WTC11 (cell line): ENCODE measurements around the gene SBF2. TPM values are rescaled to one million over a fixed set of nuclear protein-coding genes. Genes with fewer than 3 reads are reported as not detected.

Experiments used
- ATAC-seq: fragments of 200-7000 bp; cut with Tn5 transposase; 2 replicates; pipeline ENCODE4 v1.10.0; 2021; ENCODE audit warnings: mild to moderate bottlenecking, moderate library complexity
- CTCF ChIA-PET: fragments of 300-600 bp; sonication (Branson Sonifier 250); formaldehyde crosslinking; loops from one replicate; lab custom pipeline; 2021; ENCODE audit warnings: antibody characterized with exemption; lab: Charles Lee
- POLR2A ChIA-PET: fragments of 350-600 bp; sonication (Branson Sonifier 250); formaldehyde crosslinking; loops from one replicate; lab custom pipeline; 2021; ENCODE audit warnings: antibody characterized with exemption; lab: Charles Lee
- DNase-seq: peaks from one replicate; pipeline ENCODE4 v3.0.0; 2021; ENCODE audit warnings: low spot score
- H3K27ac Mint-ChIP-seq: 2 replicates; pipeline ENCODE4 v1.8.0; 2021; ENCODE audit warnings: mixed read lengths
- H3K27me3 Mint-ChIP-seq: 2 replicates; pipeline ENCODE4 v1.8.0; 2021; ENCODE audit warnings: low read depth, mild to moderate bottlenecking, moderate library complexity, mixed read lengths
- H3K36me3 Mint-ChIP-seq: 2 replicates; pipeline ENCODE4 v1.8.0; 2021; ENCODE audit warnings: mixed read lengths
- H3K4me1 Mint-ChIP-seq: 2 replicates; pipeline ENCODE4 v1.8.0; 2022; ENCODE audit warnings: mixed read lengths
- H3K4me3 Mint-ChIP-seq: 2 replicates; pipeline ENCODE4 v1.8.0; 2021; ENCODE audit warnings: mild to moderate bottlenecking, moderate library complexity, mixed read lengths
- H3K9me3 Mint-ChIP-seq: 2 replicates; pipeline ENCODE4 v1.8.0; 2021; ENCODE audit warnings: mixed read lengths
- AR ChIP-seq: fragments of 250-450 bp; sonication (Bioruptor Pico); IDR thresholded peaks from 2 replicates; pipeline ENCODE4 v1.9.0; 2021; ENCODE audit warnings: mild to moderate bottlenecking
- CREM ChIP-seq: sonication (generic); formaldehyde crosslinking; IDR thresholded peaks from 2 replicates; pipeline ENCODE4 v1.8.1; 2022; ENCODE audit warnings: mild to moderate bottlenecking, missing genetic modification reagents, moderate library complexity
- E2F4 ChIP-seq: sonication (generic); formaldehyde crosslinking; IDR thresholded peaks from 2 replicates; pipeline ENCODE4 v1.8.1; 2022; ENCODE audit warnings: low read depth, mild to moderate bottlenecking, moderate library complexity, missing genetic modification reagents, borderline replicate concordance
- ELF4 ChIP-seq: sonication (generic); formaldehyde crosslinking; IDR thresholded peaks from 2 replicates; pipeline ENCODE4 v1.8.1; 2022; ENCODE audit warnings: low read depth, mild to moderate bottlenecking, moderate library complexity, missing genetic modification reagents
- ESRRA ChIP-seq: sonication (generic); formaldehyde crosslinking; IDR thresholded peaks from 2 replicates; pipeline ENCODE4 v1.8.1; 2022; ENCODE audit warnings: mild to moderate bottlenecking, missing genetic modification reagents, borderline replicate concordance
- FOXJ3 ChIP-seq: sonication (generic); formaldehyde crosslinking; IDR thresholded peaks from 2 replicates; pipeline ENCODE4 v1.9.0; 2021; ENCODE audit warnings: missing genetic modification reagents, mild to moderate bottlenecking, borderline replicate concordance
- FOXP4 ChIP-seq: sonication (generic); formaldehyde crosslinking; IDR thresholded peaks from 2 replicates; pipeline ENCODE4 v1.8.0; 2022; ENCODE audit warnings: mild to moderate bottlenecking, missing genetic modification reagents
- GABPB1 ChIP-seq: sonication (generic); formaldehyde crosslinking; IDR thresholded peaks from 2 replicates; pipeline ENCODE4 v1.8.1; 2023; ENCODE audit warnings: mild to moderate bottlenecking, missing genetic modification reagents
- GTF2I ChIP-seq: fragments of 250-450 bp; sonication (Bioruptor Pico); conservative IDR thresholded peaks from 2 replicates; pipeline ENCODE4 v1.4.0; 2021; ENCODE audit warnings: mild to moderate bottlenecking
- MXD4 ChIP-seq: fragments of 250-450 bp; sonication (Bioruptor Pico); IDR thresholded peaks from 2 replicates; pipeline ENCODE4 v1.8.0; 2021; ENCODE audit warnings: mild to moderate bottlenecking, moderate library complexity, borderline replicate concordance
- MYBL2 ChIP-seq: sonication (generic); formaldehyde crosslinking; IDR thresholded peaks from 2 replicates; pipeline ENCODE4 v1.8.1; 2023; ENCODE audit warnings: mild to moderate bottlenecking, moderate library complexity, missing genetic modification reagents
- NFATC4 ChIP-seq: fragments of 250-450 bp; sonication (Bioruptor Pico); IDR thresholded peaks from 2 replicates; pipeline ENCODE4 v1.9.0; 2021; ENCODE audit warnings: mild to moderate bottlenecking
- ZNF121 ChIP-seq: sonication (generic); formaldehyde crosslinking; IDR thresholded peaks from 2 replicates; pipeline ENCODE4 v1.8.0; 2023; ENCODE audit warnings: missing genetic modification reagents
- ZNF219 ChIP-seq: sonication (generic); formaldehyde crosslinking; IDR thresholded peaks from 2 replicates; pipeline ENCODE4 v1.8.0; 2023; ENCODE audit warnings: missing genetic modification reagents, mild to moderate bottlenecking, borderline replicate concordance
- ZNF423 ChIP-seq: fragments of 250-450 bp; sonication (Bioruptor Pico); IDR thresholded peaks from 2 replicates; pipeline ENCODE4 v2.1.2; 2022; ENCODE audit warnings: mild to moderate bottlenecking, moderate library complexity
- ZNF425 ChIP-seq: fragments of 250-450 bp; sonication (Bioruptor Pico); conservative IDR thresholded peaks from 2 replicates; pipeline ENCODE4 v1.9.0; 2021; ENCODE audit warnings: mild to moderate bottlenecking
- ZNF671 ChIP-seq: fragments of 250-450 bp; sonication (Bioruptor Pico); IDR thresholded peaks from 2 replicates; pipeline ENCODE4 v1.8.0; 2021; ENCODE audit warnings: mild to moderate bottlenecking
- total RNA-seq: library from RNA; stranded (reverse); gene quantifications from 3 replicates; pipeline ENCODE4 v1.2.3, GENCODE V29; 2021
- TF ChIP-seq, protein P1 (sequence below): sonication (generic); formaldehyde crosslinking; IDR thresholded peaks from 2 replicates; pipeline ENCODE4 v1.8.1; 2023; ENCODE audit warnings: mild to moderate bottlenecking, missing genetic modification reagents, borderline replicate concordance
- TF ChIP-seq, protein P2 (sequence below): sonication (generic); formaldehyde crosslinking; IDR thresholded peaks from 2 replicates; pipeline ENCODE4 v1.8.0; 2022; ENCODE audit warnings: mild to moderate bottlenecking, missing genetic modification reagents
- TF ChIP-seq, protein P3 (sequence below): sonication (generic); formaldehyde crosslinking; IDR thresholded peaks from 2 replicates; pipeline ENCODE4 v1.8.1; 2023; ENCODE audit warnings: mild to moderate bottlenecking, moderate library complexity, missing genetic modification reagents
- TF ChIP-seq, protein P4 (sequence below): sonication (generic); formaldehyde crosslinking; IDR thresholded peaks from 2 replicates; pipeline ENCODE4 v1.8.1; 2023; ENCODE audit warnings: mild to moderate bottlenecking, missing genetic modification reagents

Gene SBF2
- total RNA-seq, 1 experiment from 2014 or later: 47.6 TPM

DNA sequence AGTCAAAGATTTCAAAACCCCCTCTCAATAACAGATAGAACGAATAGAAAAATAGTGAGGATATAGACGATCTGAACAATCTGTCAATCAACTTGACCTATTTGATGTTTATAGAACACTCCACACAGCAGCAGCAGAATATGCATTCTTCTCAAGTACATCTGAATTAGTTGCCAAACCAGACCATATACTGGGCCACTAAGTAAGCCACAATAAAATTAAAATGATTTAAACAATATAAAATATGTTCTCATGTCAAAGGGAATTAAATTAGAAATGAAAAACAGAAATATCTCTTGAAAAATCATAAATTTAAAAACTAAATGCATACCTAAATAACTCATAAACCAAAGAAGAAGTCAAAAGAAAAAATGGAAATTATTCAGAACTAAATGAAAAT lies 229.2 kb downstream of the SBF2 start (continued):
- TF ChIP-seq, protein P1, sequence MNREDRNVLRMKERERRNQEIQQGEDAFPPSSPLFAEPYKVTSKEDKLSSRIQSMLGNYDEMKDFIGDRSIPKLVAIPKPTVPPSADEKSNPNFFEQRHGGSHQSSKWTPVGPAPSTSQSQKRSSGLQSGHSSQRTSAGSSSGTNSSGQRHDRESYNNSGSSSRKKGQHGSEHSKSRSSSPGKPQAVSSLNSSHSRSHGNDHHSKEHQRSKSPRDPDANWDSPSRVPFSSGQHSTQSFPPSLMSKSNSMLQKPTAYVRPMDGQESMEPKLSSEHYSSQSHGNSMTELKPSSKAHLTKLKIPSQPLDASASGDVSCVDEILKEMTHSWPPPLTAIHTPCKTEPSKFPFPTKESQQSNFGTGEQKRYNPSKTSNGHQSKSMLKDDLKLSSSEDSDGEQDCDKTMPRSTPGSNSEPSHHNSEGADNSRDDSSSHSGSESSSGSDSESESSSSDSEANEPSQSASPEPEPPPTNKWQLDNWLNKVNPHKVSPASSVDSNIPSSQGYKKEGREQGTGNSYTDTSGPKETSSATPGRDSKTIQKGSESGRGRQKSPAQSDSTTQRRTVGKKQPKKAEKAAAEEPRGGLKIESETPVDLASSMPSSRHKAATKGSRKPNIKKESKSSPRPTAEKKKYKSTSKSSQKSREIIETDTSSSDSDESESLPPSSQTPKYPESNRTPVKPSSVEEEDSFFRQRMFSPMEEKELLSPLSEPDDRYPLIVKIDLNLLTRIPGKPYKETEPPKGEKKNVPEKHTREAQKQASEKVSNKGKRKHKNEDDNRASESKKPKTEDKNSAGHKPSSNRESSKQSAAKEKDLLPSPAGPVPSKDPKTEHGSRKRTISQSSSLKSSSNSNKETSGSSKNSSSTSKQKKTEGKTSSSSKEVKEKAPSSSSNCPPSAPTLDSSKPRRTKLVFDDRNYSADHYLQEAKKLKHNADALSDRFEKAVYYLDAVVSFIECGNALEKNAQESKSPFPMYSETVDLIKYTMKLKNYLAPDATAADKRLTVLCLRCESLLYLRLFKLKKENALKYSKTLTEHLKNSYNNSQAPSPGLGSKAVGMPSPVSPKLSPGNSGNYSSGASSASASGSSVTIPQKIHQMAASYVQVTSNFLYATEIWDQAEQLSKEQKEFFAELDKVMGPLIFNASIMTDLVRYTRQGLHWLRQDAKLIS (CRISPR knock-in tag): no peak
- TF ChIP-seq CREM (CRISPR knock-in tag) (no peak), FOXJ3 (no peak), ZNF671 (no peak)

DNA sequence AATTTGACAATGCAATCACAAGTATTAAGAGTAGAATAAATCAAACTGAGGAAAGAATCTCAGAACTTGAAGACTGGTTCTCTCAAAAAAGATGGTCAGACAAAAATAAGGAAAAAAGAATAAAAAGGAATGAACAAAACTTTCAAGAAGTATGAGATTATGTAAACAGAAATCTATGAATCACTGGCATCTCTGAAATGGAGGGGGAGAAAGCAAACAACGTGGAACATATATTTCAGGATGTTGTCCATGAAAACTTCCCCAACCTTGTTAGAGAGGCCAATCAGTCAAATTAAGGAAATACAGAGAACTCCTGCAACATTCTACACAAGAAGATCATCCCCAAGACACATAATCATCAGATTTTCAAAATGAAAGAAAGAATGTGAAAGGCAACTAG lies 235.7 kb downstream of the SBF2 start:
- Mint-ChIP-seq H3K36me3 (peaks cover 44% of the 10 kb centered on the region), H3K27ac (no peak overlapping the region), H3K4me1 (no peaks in the 10 kb centered on the region), H3K27me3 (no peaks in the 10 kb centered on the region), H3K4me3 (no peak overlapping the region), H3K9me3 (peaks cover 58% of the 10 kb centered on the region)
- DNase-seq: no peak
- CTCF ChIA-PET: no interaction called here
- TF ChIP-seq FOXP4: no peak
- TF ChIP-seq ELF4 (CRISPR knock-in tag): no peak
- TF ChIP-seq GABPB1: no peak
- TF ChIP-seq, protein P2, sequence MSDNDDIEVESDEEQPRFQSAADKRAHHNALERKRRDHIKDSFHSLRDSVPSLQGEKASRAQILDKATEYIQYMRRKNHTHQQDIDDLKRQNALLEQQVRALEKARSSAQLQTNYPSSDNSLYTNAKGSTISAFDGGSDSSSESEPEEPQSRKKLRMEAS (CRISPR knock-in tag): no peak
- TF ChIP-seq ZNF219 (CRISPR knock-in tag): no peak
- no peak for TF ChIP-seq ZNF423 (CRISPR knock-in tag)
- TF ChIP-seq AR (CRISPR knock-in tag): no peak
- no peak for TF ChIP-seq ZNF425 (CRISPR knock-in tag)
- no peak for TF ChIP-seq GTF2I
- no peak for TF ChIP-seq E2F4 (CRISPR knock-in tag)
- TF ChIP-seq, protein P3, sequence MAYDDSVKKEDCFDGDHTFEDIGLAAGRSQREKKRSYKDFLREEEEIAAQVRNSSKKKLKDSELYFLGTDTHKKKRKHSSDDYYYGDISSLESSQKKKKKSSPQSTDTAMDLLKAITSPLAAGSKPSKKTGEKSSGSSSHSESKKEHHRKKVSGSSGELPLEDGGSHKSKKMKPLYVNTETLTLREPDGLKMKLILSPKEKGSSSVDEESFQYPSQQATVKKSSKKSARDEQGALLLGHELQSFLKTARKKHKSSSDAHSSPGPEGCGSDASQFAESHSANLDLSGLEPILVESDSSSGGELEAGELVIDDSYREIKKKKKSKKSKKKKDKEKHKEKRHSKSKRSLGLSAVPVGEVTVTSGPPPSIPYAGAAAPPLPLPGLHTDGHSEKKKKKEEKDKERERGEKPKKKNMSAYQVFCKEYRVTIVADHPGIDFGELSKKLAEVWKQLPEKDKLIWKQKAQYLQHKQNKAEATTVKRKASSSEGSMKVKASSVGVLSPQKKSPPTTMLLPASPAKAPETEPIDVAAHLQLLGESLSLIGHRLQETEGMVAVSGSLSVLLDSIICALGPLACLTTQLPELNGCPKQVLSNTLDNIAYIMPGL (CRISPR knock-in tag): no peak
- no peak for TF ChIP-seq FOXJ3
- no peak for TF ChIP-seq ZNF121 (CRISPR knock-in tag)
- TF ChIP-seq MXD4 (CRISPR knock-in tag): no peak
- TF ChIP-seq, protein P4, sequence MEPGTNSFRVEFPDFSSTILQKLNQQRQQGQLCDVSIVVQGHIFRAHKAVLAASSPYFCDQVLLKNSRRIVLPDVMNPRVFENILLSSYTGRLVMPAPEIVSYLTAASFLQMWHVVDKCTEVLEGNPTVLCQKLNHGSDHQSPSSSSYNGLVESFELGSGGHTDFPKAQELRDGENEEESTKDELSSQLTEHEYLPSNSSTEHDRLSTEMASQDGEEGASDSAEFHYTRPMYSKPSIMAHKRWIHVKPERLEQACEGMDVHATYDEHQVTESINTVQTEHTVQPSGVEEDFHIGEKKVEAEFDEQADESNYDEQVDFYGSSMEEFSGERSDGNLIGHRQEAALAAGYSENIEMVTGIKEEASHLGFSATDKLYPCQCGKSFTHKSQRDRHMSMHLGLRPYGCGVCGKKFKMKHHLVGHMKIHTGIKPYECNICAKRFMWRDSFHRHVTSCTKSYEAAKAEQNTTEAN (CRISPR knock-in tag): no peak
- no peak for TF ChIP-seq ESRRA (CRISPR knock-in tag)
- no peak for TF ChIP-seq MYBL2 (CRISPR knock-in tag)
- TF ChIP-seq NFATC4 (CRISPR knock-in tag): no peak
- POLR2A ChIA-PET: no interaction called here
- no peak for ATAC-seq
